BLaER1 treated with 17β-estradiol and CSF1 and Interleukin-3, amounts not matched to agents 10 nM and 100 nM (cell line): ENCODE results near the gene RPS3.
A peak's percentile ranks its signal among the peaks of the same experiment; 100 is the strongest.
"Not testable (repeated sequence)": the region's sequence is repeated elsewhere in the genome, so short reads cannot be mapped to it uniquely, and the experiment has no call there.

ENCODE experiments used
- H3K27ac ChIP-seq, 11 experiments: shearing (Covaris generic); formaldehyde crosslinking; 2 replicates each; pipeline ENCODE4 v1.8.1; 2022
- H3K27me3 ChIP-seq, 11 experiments: shearing (Covaris generic); formaldehyde crosslinking; 2 replicates each; pipeline ENCODE4 v1.8.1; 2022
- H3K36me3 ChIP-seq, 11 experiments: shearing (Covaris generic); formaldehyde crosslinking; 2 replicates each; pipeline ENCODE4 v1.8.1; 2022
- H3K4me1 ChIP-seq, 10 experiments: shearing (Covaris generic); formaldehyde crosslinking; 2 replicates each; pipeline ENCODE4 v1.8.1; 2022
- H3K4me2 ChIP-seq, 11 experiments: shearing (Covaris generic); formaldehyde crosslinking; 2 replicates each; pipeline ENCODE4 v1.8.1; 2022
- H3K4me3 ChIP-seq, 10 experiments: shearing (Covaris generic); formaldehyde crosslinking; 2 replicates each; pipeline ENCODE4 v1.8.1; 2022
- H3K9ac ChIP-seq, 11 experiments: shearing (Covaris generic); formaldehyde crosslinking; 2 replicates each; pipeline ENCODE4 v1.8.1; 2022
- H3K9me3 ChIP-seq, 11 experiments: shearing (Covaris generic); formaldehyde crosslinking; replicated peaks in 1 of 11; 2 replicates each; pipeline ENCODE4 v1.8.1; 2022
- H4K20me1 ChIP-seq, 11 experiments: shearing (Covaris generic); formaldehyde crosslinking; 2 replicates each; pipeline ENCODE4 v1.8.1; 2022
- Cebpa-rat ChIP-seq, 11 experiments: shearing (Covaris generic); IDR thresholded peaks; 2 replicates each; pipeline ENCODE4 v1.8.1; 2022

RPS3 gene

GRCh38 chr11:75355051-75355450, 44.3 kb upstream of the RPS3 start:
- H3K27ac ChIP-seq, result no peak overlapping the region
- TF ChIP-seq Cebpa-rat (IDR thresholded peaks at IDR 0.05), result no peak
- H3K4me1 ChIP-seq, result peaks cover 22 to 34% (median 28%) of the 10 kb centered on the region in 10 experiments
- no peaks in the 10 kb centered on the region for H3K36me3 ChIP-seq
- no peak overlapping the region for H3K9ac ChIP-seq
- no peak overlapping the region for H3K4me3 ChIP-seq
- no peaks in the 10 kb centered on the region for H3K27me3 ChIP-seq
- peak overlapping the region in 4 of 11 experiments; percentile 1 to 44 (median 17); a peak in 6 of 22 replicates for H3K4me2 ChIP-seq
- no peaks in the 10 kb centered on the region for H3K9me3 ChIP-seq
- H4K20me1 ChIP-seq, result no peaks in the 10 kb centered on the region

- H4K20me1 ChIP-seq, result no peaks in the 10 kb centered on the region
- H3K27me3 ChIP-seq, result no peaks in the 10 kb centered on the region
- H3K9ac ChIP-seq, result no peak overlapping the region
- H3K4me1 ChIP-seq, result peaks cover 12 to 33% (median 18%) of the 10 kb centered on the region in 10 experiments
- H3K36me3 ChIP-seq, result no peaks in the 10 kb centered on the region
- TF ChIP-seq Cebpa-rat (IDR thresholded peaks at IDR 0.05), result no peak
- H3K9me3 ChIP-seq, result no peaks in the 10 kb centered on the region
- H3K4me3 ChIP-seq, result no peak overlapping the region
- peak overlapping the region in 1 of 11 experiments; percentile 0; a peak in 1 of 22 replicates for H3K4me2 ChIP-seq
- H3K27ac ChIP-seq, result no peak overlapping the region
These were observed 42.7 kb upstream of the RPS3 start for GRCh38 chr11:75356613-75357012.

GRCh38 chr11:75362285-75362684, 37.0 kb upstream of the RPS3 start:
- H3K4me1 ChIP-seq, result peaks cover 0 to 25% (median 3%) of the 10 kb centered on the region in 10 experiments; a peak in 9 of 20 replicates
- not testable (repeated sequence) for H3K4me2 ChIP-seq, H3K9me3 ChIP-seq, H4K20me1 ChIP-seq, H3K4me3 ChIP-seq, H3K36me3 ChIP-seq, H3K27ac ChIP-seq, H3K27me3 ChIP-seq, H3K9ac ChIP-seq

- Histone ChIP-seq H4K20me1 (no peaks in the 10 kb centered on the region), H3K4me2 (peak overlapping the region in 3 of 11 experiments; percentile 62 to 87 (median 72); a peak in 6 of 22 replicates), H3K9ac (peak overlapping the region in 3 of 11 experiments; percentile 13 to 51 (median 48); a peak in 3 of 22 replicates), H3K27me3 (no peaks in the 10 kb centered on the region), H3K27ac (peak overlapping the region in 3 of 11 experiments; percentile 46 to 73 (median 65); a peak in 6 of 22 replicates), H3K4me1 (peaks cover 11 to 54% (median 17%) of the 10 kb centered on the region in 10 experiments), H3K36me3 (no peaks in the 10 kb centered on the region), H3K4me3 (no peak overlapping the region), H3K9me3 (peaks cover 0 to 22% (median 15%) of the 10 kb centered on the region in 11 experiments; a peak in 13 of 22 replicates)
- TF ChIP-seq Cebpa-rat (IDR thresholded peaks at IDR 0.05), result no peak
These were observed 33.6 kb upstream of the RPS3 start for GRCh38 chr11:75365711-75366181.

- H3K9ac ChIP-seq, H4K20me1 ChIP-seq, H3K36me3 ChIP-seq, H3K27me3 ChIP-seq, H3K4me3 ChIP-seq: not testable (repeated sequence)
- Histone ChIP-seq H3K4me2 (peak overlapping the region in 2 of 11 experiments; percentile 72 to 87; a peak in 5 of 22 replicates), H3K27ac (peak overlapping the region in 1 of 11 experiments; percentile 73; a peak in 2 of 22 replicates), H3K4me1 (peaks cover 11 to 62% (median 17%) of the 10 kb centered on the region in 10 experiments), H3K9me3 (peaks cover 0 to 22% (median 15%) of the 10 kb centered on the region in 11 experiments; a peak in 13 of 22 replicates)
These were observed 32.5 kb upstream of the RPS3 start for GRCh38 chr11:75366826-75367225.

GRCh38 chr11:75369560-75370255, 29.6 kb upstream of the RPS3 start:
- Histone ChIP-seq H3K9me3 (peaks cover 0 to 22% (median 15%) of the 10 kb centered on the region in 11 experiments; a peak in 13 of 22 replicates), H4K20me1 (no peaks in the 10 kb centered on the region), H3K4me3 (peak overlapping the region in 2 of 10 experiments; percentile 0 to 11; a peak in 1 of 20 replicates), H3K4me1 (peaks cover 11 to 74% (median 17%) of the 10 kb centered on the region in 10 experiments), H3K36me3 (no peaks in the 10 kb centered on the region), H3K27me3 (no peaks in the 10 kb centered on the region), H3K9ac (peak overlapping the region in 1 of 11 experiments; percentile 11; a peak in 1 of 22 replicates), H3K4me2 (peak overlapping the region; percentile 45 to 81 (median 63)), H3K27ac (peak overlapping the region in 7 of 11 experiments; percentile 6 to 59 (median 21); a peak in 8 of 22 replicates)
- no peak for TF ChIP-seq Cebpa-rat (IDR thresholded peaks at IDR 0.05)

GRCh38 chr11:75371949-75372876, 27.1 kb upstream of the RPS3 start:
- H3K9me3 ChIP-seq, result peaks cover 0 to 21% (median 15%) of the 10 kb centered on the region in 11 experiments; a peak in 13 of 22 replicates
- peak overlapping the region in 2 of 11 experiments; percentile 13 to 34; a peak in 2 of 22 replicates for H3K27ac ChIP-seq
- peak overlapping the region in 3 of 11 experiments; percentile 41 to 76 (median 74); a peak in 6 of 22 replicates for H3K4me2 ChIP-seq
- peaks cover 11 to 56% (median 15%) of the 10 kb centered on the region in 10 experiments for H3K4me1 ChIP-seq
- no peak overlapping the region for H3K4me3 ChIP-seq
- no peaks in the 10 kb centered on the region for H4K20me1 ChIP-seq
- H3K9ac ChIP-seq, result no peak overlapping the region
- no peaks in the 10 kb centered on the region for H3K36me3 ChIP-seq
- TF ChIP-seq Cebpa-rat (IDR thresholded peaks at IDR 0.05), result no peak
- no peaks in the 10 kb centered on the region for H3K27me3 ChIP-seq

- Histone ChIP-seq H3K36me3 (no peaks in the 10 kb centered on the region), H4K20me1 (no peaks in the 10 kb centered on the region), H3K9me3 (peaks cover 0 to 13% (median 11%) of the 10 kb centered on the region in 11 experiments; a peak in 13 of 22 replicates), H3K4me1 (peaks cover 11 to 50% (median 15%) of the 10 kb centered on the region in 10 experiments), H3K9ac (no peak overlapping the region), H3K27me3 (no peaks in the 10 kb centered on the region), H3K4me3 (no peak overlapping the region), H3K27ac (no peak overlapping the region), H3K4me2 (peak overlapping the region in 2 of 11 experiments; percentile 74 to 76; a peak in 2 of 22 replicates)
- no peak for TF ChIP-seq Cebpa-rat (IDR thresholded peaks at IDR 0.05)
These were observed 26.1 kb upstream of the RPS3 start for GRCh38 chr11:75373201-75373600.
